GM12878 (cell line): ENCODE results near the gene KIAA1328. TPM values are rescaled to one million over a fixed set of nuclear protein-coding genes. Genes with fewer than 3 reads are reported as not detected.

ENCODE experiments used
- ATAC-seq: fragments of 200-7000 bp; cut with Tn5 transposase; 3 replicates; pipeline ENCODE4 v1.9.1; 2020; ENCODE audit warnings: mild to moderate bottlenecking, moderate library complexity
- BruUV-seq: library from RNA; stranded (reverse); fragments of 400-500 nt; replicated peaks from 2 replicates; lab custom pipeline; 2021; lab: Mats Ljungman, UMichigan
- CTCF ChIA-PET: fragments of 300-600 bp; sonication (Branson Sonifier 250); formaldehyde crosslinking; extraction: SDS; loops from one replicate; lab custom pipeline; 2021; ENCODE audit warnings: inconsistent platforms; lab: Yijun Ruan, JAX
- POLR2A ChIA-PET: fragments of 350-600 bp; formaldehyde crosslinking; extraction: SDS; loops from one replicate; lab custom pipeline; 2021; ENCODE audit warnings: inconsistent platforms; lab: Charles Lee
- RAD21 ChIA-PET: fragments of 300-600 bp; sonication (Branson Sonifier 250); formaldehyde crosslinking; loops from one replicate; lab custom pipeline; 2023; ENCODE audit warnings: antibody characterized with exemption; ENCODE audit not compliant: unreplicated experiment; lab: Charles Lee
- SMC1A ChIA-PET: fragments of 300-600 bp; sonication (Branson Sonifier 250); formaldehyde crosslinking; loops from one replicate; lab custom pipeline; 2023; ENCODE audit not compliant: unreplicated experiment, uncharacterized antibody; lab: Charles Lee
- DNase-seq: peaks from one replicate; pipeline ENCODE4 v3.0.0-alpha.2; 2011; ENCODE audit warnings: low read depth, low spot score
- FAIRE-seq: peaks from 3 replicates; lab custom pipeline; 2011; peaks lifted over from hg19 to GRCh38; lab: Jason Lieb, UNC
- H2AFZ ChIP-seq: 2 replicates; pipeline ENCODE4 v1.6.0; 2011; ENCODE audit warnings: low read depth, low read length, control low read depth; ENCODE audit not compliant: control insufficient read depth
- H3K27ac ChIP-seq: 2 replicates; pipeline ENCODE4 v1.5.1; 2011; ENCODE audit warnings: control low read depth; ENCODE audit not compliant: control insufficient read depth, insufficient read depth
- H3K27me3 ChIP-seq, 2 experiments: replicated peaks in 1 of 2; 2 replicates each; pipeline versions ENCODE4 v1.6.0 to v1.6.1; 2011; ENCODE audit warnings: low read length in 1 of 2; ENCODE audit not compliant: control insufficient read depth in 2 of 2, insufficient read depth in 2 of 2
- H3K36me3 ChIP-seq, 2 experiments: 2 replicates each; pipeline ENCODE4 v1.5.1; 2011; ENCODE audit warnings: low read length in 1 of 2; ENCODE audit not compliant: control insufficient read depth in 2 of 2, insufficient read depth in 2 of 2
- H3K4me1 ChIP-seq: 2 replicates; pipeline ENCODE4 v1.6.1; 2011; ENCODE audit warnings: mild to moderate bottlenecking, low read length, moderate library complexity, mixed read lengths; ENCODE audit not compliant: control insufficient read depth, insufficient read depth
- H3K4me2 ChIP-seq: 2 replicates; pipeline ENCODE4 v1.6.0; 2011; ENCODE audit warnings: control low read depth; ENCODE audit not compliant: control insufficient read depth, insufficient read depth
- H3K4me3 ChIP-seq: fragments of 200-600 bp; sonication (generic); 2 replicates; pipeline ENCODE4 v1.5.1; 2016
- H3K79me2 ChIP-seq: 2 replicates; pipeline ENCODE4 v1.6.0; 2011; ENCODE audit warnings: low read length; ENCODE audit not compliant: control insufficient read depth, insufficient read depth
- H3K9ac ChIP-seq: 2 replicates; pipeline ENCODE4 v1.8.0; 2011; ENCODE audit warnings: low read length, control low read depth, mixed read lengths; ENCODE audit not compliant: control insufficient read depth, insufficient read depth
- H3K9me3 ChIP-seq: replicated peaks from 3 replicates; pipeline ENCODE4 v1.5.1; 2011; ENCODE audit warnings: mild to moderate bottlenecking, low read length; ENCODE audit not compliant: control insufficient read depth, insufficient read depth
- H4K20me1 ChIP-seq: 2 replicates; pipeline ENCODE4 v1.6.0; 2011; ENCODE audit not compliant: control insufficient read depth, insufficient read depth
- BRCA1 ChIP-seq: IDR thresholded peaks from 2 replicates; pipeline ENCODE4 v1.6.1; 2011; ENCODE audit warnings: low read depth, low read length, improper control_type of control experiment
- CEBPB ChIP-seq, 2 experiments: fragments of 150-350 bp in 1 of 2; IDR thresholded peaks; 2 replicates each; pipeline ENCODE4 v1.6.1; 2012 to 2014; ENCODE audit warnings: low read depth in 2 of 2, low read length in 2 of 2, borderline replicate concordance in 1 of 2, inconsistent platforms in 1 of 2
- EED ChIP-seq: sonication (generic); IDR thresholded peaks from 2 replicates; pipeline ENCODE4 v1.6.1; 2016; ENCODE audit warnings: antibody characterized with exemption, low read depth
- IKZF2 ChIP-seq, 2 experiments: fragments of 450-650 bp; IDR thresholded peaks; 2 replicates each; pipeline ENCODE4 v1.6.1; 2017; ENCODE audit warnings: mild to moderate bottlenecking in 2 of 2, moderate library complexity in 2 of 2
- IRF4 ChIP-seq: IDR thresholded peaks from 2 replicates; pipeline ENCODE4 v1.6.1; 2011; ENCODE audit warnings: low read depth, low read length
- NFIC ChIP-seq: IDR thresholded peaks from 2 replicates; pipeline ENCODE4 v1.6.1; 2012; ENCODE audit warnings: low read depth, mild to moderate bottlenecking, inconsistent platforms, low read length, moderate library complexity
- NFYA ChIP-seq: IDR thresholded peaks from 2 replicates; pipeline ENCODE4 v1.6.1; 2011; ENCODE audit warnings: low read depth, mild to moderate bottlenecking, low read length, improper control_type of control experiment, borderline replicate concordance
- NFYB ChIP-seq: IDR thresholded peaks from 2 replicates; pipeline ENCODE4 v1.6.1; 2011; ENCODE audit warnings: low read depth, mild to moderate bottlenecking, low read length, improper control_type of control experiment, moderate library complexity; ENCODE audit not compliant: insufficient read depth
- RBBP5 ChIP-seq: fragments of 200-600 bp; sonication (generic); conservative IDR thresholded peaks from 2 replicates; pipeline ENCODE4 v1.6.1; 2016
- RELA ChIP-seq: fragments of 450-650 bp; IDR thresholded peaks from 2 replicates; pipeline ENCODE4 v1.8.0; 2014; ENCODE audit warnings: borderline replicate concordance; ENCODE audit not compliant: partially characterized antibody
- RELB ChIP-seq: fragments of 450-650 bp; IDR thresholded peaks from 2 replicates; pipeline ENCODE4 v1.6.1; 2017; ENCODE audit warnings: low read depth, mild to moderate bottlenecking, moderate library complexity
- SMAD1 ChIP-seq: fragments of 450-650 bp; IDR thresholded peaks from 2 replicates; pipeline ENCODE4 v1.6.1; 2018; ENCODE audit warnings: mild to moderate bottlenecking, low read depth; ENCODE audit not compliant: partially characterized antibody
- USF1 ChIP-seq: IDR thresholded peaks from 2 replicates; pipeline ENCODE4 v1.6.1; 2011; ENCODE audit warnings: borderline replicate concordance, low read depth, mild to moderate bottlenecking, moderate library complexity, mixed read lengths, low read length; ENCODE audit not compliant: insufficient read depth; ENCODE audit errors: extremely low read length
- ZSCAN29 ChIP-seq: fragments of 450-650 bp; IDR thresholded peaks from 2 replicates; pipeline ENCODE4 v1.6.1; 2017; ENCODE audit warnings: mild to moderate bottlenecking, moderate library complexity
- WGBS: methylation state at CpG from one replicate; pipeline ENCODE4 v1.1.6; 2016; ENCODE audit warnings: low lambda C conversion rate; ENCODE audit not compliant: insufficient replicate concordance, insufficient coverage; ENCODE audit errors: missing lambda C conversion rate; 5-methylcytosine and 5-hydroxymethylcytosine counted together
- in situ Hi-C: fragments of 300-500 bp; cut with MboI; formaldehyde crosslinking; loops from 9 replicates; pipeline ENCODE4 v1.14.3; 2018; ENCODE audit warnings: mixed read lengths
- intact Hi-C: fragments of 100-400 bp; cut with micrococcal nuclease; formaldehyde crosslinking; loops from one replicate; pipeline ENCODE4 v1.14.2; 2022; ENCODE audit not compliant: unreplicated experiment
- polyA plus RNA-seq, 11 experiments: library from polyadenylated mRNA; depleted of rRNA in 4 of 11; unstranded in 6 of 11; stranded (reverse) in 5 of 11; fragments of >200 nt; fragmentation: Nextera tagmentation in 4 of 11; fragmentation: Illumina TruSeq in 1 of 11; extraction: Ambion mirVana in 4 of 11; extraction: Trizol in 1 of 11; gene quantifications; 1 replicate in 1 of 11; 2 replicates in 10 of 11; pipeline versions ENCODE4 v1.2.1 to v1.2.3, GENCODE V29; 2011 to 2016; ENCODE audit warnings: inconsistent platforms in 2 of 11, missing spikeins in 2 of 11, low read depth in 1 of 11
- total RNA-seq, 4 experiments: library from RNA; depleted of rRNA in 3 of 4; stranded (reverse); fragments of >200 nt in 3 of 4; fragmentation: Illumina TruSeq in 1 of 4; extraction: Trizol in 1 of 4; gene quantifications; 2 replicates each; pipeline versions ENCODE4 v1.2.1 to v1.2.3, GENCODE V29; 2013 to 2021

The KIAA1328 gene
- total and polyA plus RNA-seq, 10 of the 15 experiments (the other 5 are each of a cell fraction or from before 2014, with no cell fraction given), result 3.1 to 7.1 (median 4.6) TPM

- ChIA-PET POLR2A (no interaction called here), RAD21 (no interaction called here), CTCF (no interaction called here), SMC1A (interaction anchor here (1.3 kb wide), 1 partner anchor 27 kb away, joined by 3 read pairs; no protein-coding TSS in a partner anchor)
- Histone ChIP-seq H3K79me2 (no peaks in the 10 kb centered on the region), H3K4me3 (no peak overlapping the region), H2AFZ (no peak overlapping the region), H3K27ac (no peak overlapping the region), H3K4me2 (no peak overlapping the region), H3K4me1 (no peaks in the 10 kb centered on the region), H3K9me3 (no peaks in the 10 kb centered on the region), H3K36me3 (no peaks in the 10 kb centered on the region), H3K9ac (no peak overlapping the region), H3K27me3 (no peaks in the 10 kb centered on the region), H4K20me1 (no peaks in the 10 kb centered on the region)
- in situ Hi-C loops, result no loop called here
- WGBS, result 100% methylated on average over 1 of the region's 1 CpG
- TF ChIP-seq IRF4, result no peak
- no peak for TF ChIP-seq NFYB
- no peak for TF ChIP-seq USF1
- no peak for TF ChIP-seq NFYA
- no peak for TF ChIP-seq IKZF2 (IDR thresholded peaks at IDR 0.05)
- TF ChIP-seq EED, result no peak
- TF ChIP-seq CEBPB (IDR thresholded peaks at IDR 0.05; ENCODE audit: borderline replicate concordance in 1 of 2, low read depth in 2 of 2, low read length in 2 of 2), result no peak
- no peak for TF ChIP-seq NFIC
- TF ChIP-seq ZSCAN29, result no peak
- no peak for TF ChIP-seq RELB
- no peak for TF ChIP-seq BRCA1
- no peak for TF ChIP-seq RBBP5
- TF ChIP-seq RELA, result no peak
- TF ChIP-seq SMAD1, result no peak
- intact Hi-C loops, result no loop called here
- FAIRE-seq, result no peak
- no TSS peak for BruUV-seq
- DNase-seq, result no peak
- ATAC-seq, result no peak
Observed at GRCh38 chr18:36835927-36836326, 7.0 kb downstream of the KIAA1328 start.
